Smooth muscle cell (in vitro differentiated cells): ENCODE data around the gene NATD1. TPM values are rescaled to one million over a fixed set of nuclear protein-coding genes. Genes with fewer than 3 reads are reported as not detected.

ENCODE experiments used
- DNase-seq: peaks from one replicate; lab custom pipeline; 2025; ENCODE audit not compliant: unreplicated experiment; lab: John Stamatoyannopoulos, UW
- H2AFZ ChIP-seq: fragments of 200-600 bp; sonication (generic); 2 replicates; pipeline ENCODE4 v1.6.0; 2016; ENCODE audit warnings: antibody characterized with exemption, low read depth, mild to moderate bottlenecking
- H3F3A ChIP-seq: fragments of 200-600 bp; sonication (generic); 2 replicates; pipeline ENCODE4 v1.6.0; 2017; ENCODE audit warnings: antibody characterized with exemption, low read depth
- H3K27ac ChIP-seq: fragments of 200-600 bp; sonication (generic); 2 replicates; pipeline ENCODE4 v1.5.1; 2016; ENCODE audit warnings: low read depth, mild to moderate bottlenecking
- H3K27me3 ChIP-seq: fragments of 200-600 bp; sonication (generic); 2 replicates; pipeline ENCODE4 v1.6.1; 2016; ENCODE audit warnings: low read depth, mild to moderate bottlenecking
- H3K36me3 ChIP-seq: fragments of 200-600 bp; sonication (generic); 2 replicates; pipeline ENCODE4 v1.5.1; 2016; ENCODE audit warnings: low read depth
- H3K4me1 ChIP-seq: fragments of 200-600 bp; sonication (generic); 2 replicates; pipeline ENCODE4 v1.5.1; 2016; ENCODE audit warnings: low read depth
- H3K4me2 ChIP-seq: fragments of 200-600 bp; sonication (generic); 2 replicates; pipeline ENCODE4 v1.6.0; 2016; ENCODE audit warnings: mild to moderate bottlenecking
- H3K4me3 ChIP-seq: fragments of 200-600 bp; sonication (generic); 2 replicates; pipeline ENCODE4 v1.5.1; 2016; ENCODE audit warnings: mild to moderate bottlenecking
- H3K79me2 ChIP-seq: fragments of 200-600 bp; sonication (generic); 2 replicates; pipeline ENCODE4 v1.6.0; 2016; ENCODE audit warnings: low read depth, mild to moderate bottlenecking
- H3K9ac ChIP-seq: fragments of 200-600 bp; sonication (generic); 2 replicates; pipeline ENCODE4 v1.6.0; 2016; ENCODE audit warnings: low read depth
- H3K9me3 ChIP-seq: fragments of 200-600 bp; sonication (generic); replicated peaks from 2 replicates; pipeline ENCODE4 v1.5.1; 2016; ENCODE audit warnings: low read depth
- H4K20me1 ChIP-seq: fragments of 200-600 bp; sonication (generic); 2 replicates; pipeline ENCODE4 v1.6.0; 2016; ENCODE audit warnings: low read depth
- CTCF ChIP-seq: fragments of 200-600 bp; sonication (generic); IDR thresholded peaks from 2 replicates; pipeline ENCODE4 v1.5.1; 2017; ENCODE audit warnings: borderline replicate concordance, mild to moderate bottlenecking, antibody characterized with exemption; ENCODE audit not compliant: insufficient read depth, poor library complexity, severe bottlenecking
- WGBS: methylation state at CpG from one replicate; pipeline ENCODE4 v1.1.7; 2016; ENCODE audit warnings: low lambda C conversion rate; 5-methylcytosine and 5-hydroxymethylcytosine counted together
- polyA plus RNA-seq: library from polyadenylated mRNA; unstranded; fragments of >200 nt; fragmentation: Nextera tagmentation; extraction: Ambion mirVana; gene quantifications from 2 replicates; pipeline ENCODE4 v1.2.1, GENCODE V29; 2016
- total RNA-seq: library from RNA; depleted of rRNA; stranded (reverse); fragments of >200 nt; gene quantifications from 2 replicates; pipeline ENCODE4 v1.2.3, GENCODE V29; 2014

Gene NATD1
- total and polyA plus RNA-seq, 2 experiments from 2014 or later, result 2.2 to 2.7 TPM

- no peaks in the 10 kb centered on the region for H3K9me3 ChIP-seq
- H3K27me3 ChIP-seq, result no peaks in the 10 kb centered on the region
- H3K79me2 ChIP-seq, result no peaks in the 10 kb centered on the region
- H3K36me3 ChIP-seq, result no peaks in the 10 kb centered on the region
- no peaks in the 10 kb centered on the region for H3F3A ChIP-seq
- peak overlapping the region; percentile 50 for H3K4me3 ChIP-seq
- H3K4me1 ChIP-seq, result no peaks in the 10 kb centered on the region
- H3K4me2 ChIP-seq, result peak overlapping the region; percentile 89
- 2% methylated on average over 49 of the region's 52 CpGs for WGBS
- no peaks in the 10 kb centered on the region for H4K20me1 ChIP-seq
- TF ChIP-seq CTCF, result peak; percentile 6
- DNase-seq, result peak; percentile 69
- no peak overlapping the region for H3K9ac ChIP-seq
- peak overlapping the region; percentile 85 for H2AFZ ChIP-seq
- no peak overlapping the region for H3K27ac ChIP-seq
Measured at GRCh38 chr17:21275579-21276263, 22.5 kb upstream of the NATD1 start.

GRCh38 chr17:21275047-21275578 lies 21.9 kb upstream of the NATD1 start:
- no peaks in the 10 kb centered on the region for H3F3A ChIP-seq
- WGBS, result 44% methylated on average over 18 of the region's 20 CpGs
- H3K9ac ChIP-seq, result no peak overlapping the region

GRCh38 chr17:21272881-21273792 lies 19.9 kb upstream of the NATD1 start:
- H3K27ac ChIP-seq, result no peak overlapping the region
- DNase-seq, result no peak
- no peak overlapping the region for H3K9ac ChIP-seq
- no peaks in the 10 kb centered on the region for H3K4me1 ChIP-seq
- no peak overlapping the region for H2AFZ ChIP-seq
- H3K4me3 ChIP-seq, result no peak overlapping the region
- H3K27me3 ChIP-seq, result no peaks in the 10 kb centered on the region
- H3F3A ChIP-seq, result no peaks in the 10 kb centered on the region
- H3K9me3 ChIP-seq, result no peaks in the 10 kb centered on the region
- WGBS, result 88% methylated on average over 14 of the region's 14 CpGs
- H3K36me3 ChIP-seq, result no peaks in the 10 kb centered on the region
- H3K4me2 ChIP-seq, result no peak overlapping the region
- no peaks in the 10 kb centered on the region for H3K79me2 ChIP-seq
- no peaks in the 10 kb centered on the region for H4K20me1 ChIP-seq
- no peak for TF ChIP-seq CTCF

More at GRCh38 chr17:21275047-21275578, 21.9 kb upstream of the NATD1 start:
- Histone ChIP-seq H3K4me1 (no peaks in the 10 kb centered on the region), H3K36me3 (no peaks in the 10 kb centered on the region), H4K20me1 (no peaks in the 10 kb centered on the region), H3K4me3 (peak overlapping the region; percentile 50), H3K79me2 (no peaks in the 10 kb centered on the region), H3K27ac (no peak overlapping the region), H3K27me3 (no peaks in the 10 kb centered on the region), H3K4me2 (peak overlapping the region; percentile 89), H2AFZ (peak overlapping the region; percentile 85), H3K9me3 (no peaks in the 10 kb centered on the region)
- DNase-seq, result no peak
- no peak for TF ChIP-seq CTCF
